Upper lobe of left lung (tissue), 4 donors: ENCODE results near the gene GAPDHS.

ENCODE experiments used
- POLR2A ChIP-seq, 4 donors: fragments of 450-650 bp; IDR thresholded peaks; one replicate each; pipeline ENCODE4 v1.5.1; 2016 to 2017; ENCODE audit warnings: antibody characterized with exemption in 4 of 4, mild to moderate bottlenecking in 2 of 4
- POLR2AphosphoS5 ChIP-seq, 2 donors: sonication (generic); formaldehyde crosslinking; IDR thresholded peaks; one replicate each; pipeline ENCODE4 v1.5.1; 2017; ENCODE audit warnings: antibody characterized with exemption in 2 of 2
- TF ChIP-seq, protein P1 (sequence below), 6 experiments: fragments of 450-650 bp in 4 of 6; fragments of 200-600 bp in 2 of 6; sonication (generic) in 2 of 6; IDR thresholded peaks; one replicate each; pipeline ENCODE4 v1.5.1; 2016 to 2019; ENCODE audit warnings: antibody characterized with exemption in 6 of 6

DNA sequence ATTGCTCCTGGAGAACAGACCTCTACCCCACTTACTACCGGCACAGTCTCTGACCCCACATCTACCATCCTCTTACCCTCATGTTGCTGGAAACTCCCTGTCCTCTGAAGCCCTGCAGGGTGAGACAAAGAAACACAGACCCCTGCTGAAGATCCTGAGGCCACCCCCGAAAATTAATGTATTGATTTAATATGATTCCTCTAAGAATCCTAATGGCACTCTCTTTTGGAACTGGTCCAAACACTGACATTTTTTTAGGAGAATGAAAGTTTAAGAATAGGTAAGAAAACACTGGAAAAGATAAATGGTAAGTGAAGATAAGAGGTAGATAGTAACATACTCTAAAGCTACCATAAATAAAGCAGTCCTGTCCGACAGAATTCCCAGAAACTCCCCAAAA, 25.1 kb upstream of the GAPDHS start:
- TF ChIP-seq POLR2A (IDR thresholded peaks at IDR 0.05) (no peak), POLR2AphosphoS5 (IDR thresholded peaks at IDR 0.05) (no peak)
- TF ChIP-seq, protein P1, sequence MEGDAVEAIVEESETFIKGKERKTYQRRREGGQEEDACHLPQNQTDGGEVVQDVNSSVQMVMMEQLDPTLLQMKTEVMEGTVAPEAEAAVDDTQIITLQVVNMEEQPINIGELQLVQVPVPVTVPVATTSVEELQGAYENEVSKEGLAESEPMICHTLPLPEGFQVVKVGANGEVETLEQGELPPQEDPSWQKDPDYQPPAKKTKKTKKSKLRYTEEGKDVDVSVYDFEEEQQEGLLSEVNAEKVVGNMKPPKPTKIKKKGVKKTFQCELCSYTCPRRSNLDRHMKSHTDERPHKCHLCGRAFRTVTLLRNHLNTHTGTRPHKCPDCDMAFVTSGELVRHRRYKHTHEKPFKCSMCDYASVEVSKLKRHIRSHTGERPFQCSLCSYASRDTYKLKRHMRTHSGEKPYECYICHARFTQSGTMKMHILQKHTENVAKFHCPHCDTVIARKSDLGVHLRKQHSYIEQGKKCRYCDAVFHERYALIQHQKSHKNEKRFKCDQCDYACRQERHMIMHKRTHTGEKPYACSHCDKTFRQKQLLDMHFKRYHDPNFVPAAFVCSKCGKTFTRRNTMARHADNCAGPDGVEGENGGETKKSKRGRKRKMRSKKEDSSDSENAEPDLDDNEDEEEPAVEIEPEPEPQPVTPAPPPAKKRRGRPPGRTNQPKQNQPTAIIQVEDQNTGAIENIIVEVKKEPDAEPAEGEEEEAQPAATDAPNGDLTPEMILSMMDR (IDR thresholded peaks at IDR 0.05): no peak
